NCI-H1048 (cell line): ENCODE measurements around the gene SRSF5.

Experiments used
- DNase-seq: peaks from one replicate; lab custom pipeline; 2025; lab: John Stamatoyannopoulos, UW

Gene SRSF5

DNA sequence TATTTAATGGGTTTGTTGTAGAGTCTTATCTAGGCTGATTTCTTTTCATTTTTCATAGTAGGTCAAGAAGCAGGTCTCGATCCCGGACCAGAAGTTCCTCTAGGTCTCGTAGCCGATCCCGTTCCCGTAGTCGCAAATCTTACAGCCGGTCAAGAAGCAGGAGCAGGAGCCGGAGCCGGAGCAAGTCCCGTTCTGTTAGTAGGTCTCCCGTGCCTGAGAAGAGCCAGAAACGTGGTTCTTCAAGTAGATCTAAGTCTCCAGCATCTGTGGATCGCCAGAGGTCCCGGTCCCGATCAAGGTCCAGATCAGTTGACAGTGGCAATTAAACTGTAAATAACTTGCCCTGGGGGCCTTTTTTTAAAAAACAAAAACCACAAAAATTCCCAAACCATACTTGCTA is 4.2 kb downstream of the SRSF5 start:
- DNase-seq, result no peak

DNA sequence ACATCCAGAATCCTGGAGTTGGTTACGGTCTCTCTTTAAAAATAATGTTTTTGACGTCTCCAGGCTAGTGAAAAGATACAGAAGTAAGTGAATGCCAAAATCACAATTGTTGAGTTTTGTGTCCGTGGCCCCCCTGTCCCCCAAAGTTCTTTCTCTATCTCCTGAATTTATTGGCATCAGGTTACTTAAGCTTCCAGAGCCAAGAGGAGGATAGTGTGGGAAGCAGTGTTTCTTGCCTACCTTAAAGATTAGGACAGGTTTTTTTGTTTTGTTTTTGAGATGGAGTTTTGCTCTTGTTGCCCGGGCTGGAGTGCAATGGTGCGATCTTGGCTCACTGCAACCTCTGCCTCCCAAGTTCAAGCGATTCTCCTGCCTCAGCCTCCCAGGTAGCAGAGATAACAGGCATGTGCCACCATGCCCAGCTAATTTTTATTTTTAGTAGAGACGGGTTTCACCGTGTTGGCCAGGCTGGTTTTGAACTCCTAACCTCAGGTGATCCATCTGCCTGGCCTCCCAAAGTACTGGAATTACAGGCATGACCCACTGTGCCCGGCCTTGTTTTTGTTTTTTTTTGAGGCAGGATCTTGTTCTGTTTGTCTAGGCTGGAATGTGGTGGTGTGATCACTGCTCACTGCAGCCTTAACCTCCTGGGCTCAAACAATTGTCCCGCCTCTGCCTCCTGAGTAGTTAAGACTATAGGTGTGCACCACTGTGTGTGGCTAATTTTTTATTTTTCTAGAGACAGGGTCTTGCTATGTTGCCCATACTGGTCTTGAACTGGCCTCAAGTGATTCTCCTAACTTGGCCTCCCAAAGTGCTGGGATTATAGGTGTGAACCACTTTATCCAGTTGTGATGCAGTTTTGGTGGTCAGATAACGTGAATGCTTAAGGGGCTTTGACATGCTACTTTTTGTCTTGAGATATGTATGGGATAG is 5.4 kb downstream of the SRSF5 start:
- no peak for DNase-seq

DNA sequence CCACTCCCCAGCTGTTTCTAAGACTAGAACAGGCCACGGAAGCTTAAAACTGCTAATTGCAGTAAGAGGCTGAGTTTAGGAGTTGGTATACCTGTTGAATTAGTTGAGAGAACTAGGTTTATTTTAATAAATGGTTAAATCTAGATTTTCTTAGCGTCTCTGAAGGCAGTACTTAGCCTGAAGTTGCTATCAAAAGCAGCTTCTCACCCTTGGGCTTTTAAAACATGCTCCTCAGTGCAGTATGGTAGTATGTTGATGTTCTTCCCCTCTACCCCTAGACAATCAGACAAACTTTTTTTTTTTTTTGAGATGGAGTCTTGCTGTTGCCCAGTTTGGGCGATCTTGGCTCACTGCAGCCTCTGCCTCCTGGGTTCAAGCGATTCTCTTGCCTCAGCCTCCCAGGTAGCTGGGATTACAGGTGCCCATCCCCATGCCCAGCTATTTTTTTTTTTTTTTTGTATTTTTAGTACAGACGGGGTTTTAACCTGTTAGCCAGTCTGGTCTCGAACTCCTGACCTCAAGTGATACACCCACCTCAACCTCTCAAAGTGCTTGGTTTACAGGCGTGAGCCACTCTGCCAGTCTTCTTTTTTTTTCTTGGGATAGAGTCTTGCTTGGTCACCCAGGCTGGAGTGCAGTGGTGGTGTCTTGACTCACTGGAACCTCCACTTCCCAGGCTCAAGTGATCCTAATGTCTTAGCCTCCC is 6.8 kb downstream of the SRSF5 start:
- DNase-seq, result no peak

- DNase-seq, result no peak
Measured at GRCh38 chr14:69775012-69775411, 8.1 kb downstream of the SRSF5 start.

GRCh38 chr14:69776875-69777453 is 10.0 kb downstream of the SRSF5 start:
- DNase-seq, result no peak

- DNase-seq, result no peak
Measured at GRCh38 chr14:69779088-69779487, 12.1 kb downstream of the SRSF5 start.

DNA sequence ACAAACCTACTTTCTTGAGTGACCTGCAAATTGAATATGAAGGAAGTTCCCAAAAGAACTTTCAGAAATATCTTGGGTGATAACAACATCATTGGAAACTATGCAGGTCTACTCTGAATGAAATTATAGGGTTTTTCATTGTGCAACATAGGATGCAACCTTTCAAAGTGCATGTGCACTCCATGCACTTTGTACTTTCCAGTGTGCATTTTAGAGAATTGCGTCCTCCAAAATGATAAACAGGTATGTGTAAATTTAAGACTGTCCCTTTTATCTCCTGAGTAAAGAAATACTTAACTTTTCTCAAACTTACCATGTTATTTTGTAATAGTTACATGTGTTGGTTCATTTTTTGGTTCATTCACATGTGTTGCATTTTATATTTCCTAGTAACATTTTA is 13.2 kb downstream of the SRSF5 start:
- no peak for DNase-seq

DNA sequence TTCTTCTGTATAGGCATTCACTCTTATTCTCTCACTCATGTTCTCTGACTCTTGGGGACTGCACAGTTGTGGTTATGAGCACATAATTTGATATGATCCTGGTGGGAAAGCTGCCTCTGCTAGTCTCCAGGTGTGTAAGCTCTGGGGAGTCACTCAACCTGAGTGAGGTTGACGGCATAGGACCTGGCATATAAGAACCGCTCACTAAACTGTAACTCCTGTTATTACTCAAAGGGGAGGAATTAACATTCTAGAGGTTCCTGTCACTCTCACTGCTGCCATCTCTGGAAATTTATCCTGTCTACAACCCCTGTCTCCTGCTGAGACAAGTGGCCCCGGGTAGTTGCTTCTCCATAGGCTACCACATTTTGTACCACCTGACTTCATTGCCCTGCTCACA is 14.0 kb downstream of the SRSF5 start:
- DNase-seq, result no peak

DNA sequence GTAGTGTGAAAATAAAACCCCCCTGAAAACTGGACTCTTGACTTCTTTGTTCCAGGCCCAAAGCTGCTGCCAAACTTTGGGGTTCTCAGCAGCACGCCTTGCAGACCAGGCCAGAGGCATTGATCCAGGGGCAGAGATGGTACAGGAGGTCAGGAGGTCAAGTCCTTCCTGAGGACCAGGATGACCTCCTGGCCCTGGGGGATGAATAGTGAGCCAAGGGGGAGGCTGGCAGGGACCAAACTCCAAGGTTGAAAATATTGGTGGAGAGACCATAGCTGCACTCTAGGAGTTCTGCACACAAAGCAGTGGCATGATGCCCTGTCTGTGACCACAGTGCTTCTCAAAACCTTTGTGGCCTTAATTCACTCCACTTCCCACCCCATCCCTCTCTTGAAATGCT is 18.0 kb downstream of the SRSF5 start:
- no peak for DNase-seq

GRCh38 chr14:69786603-69787002 is 19.7 kb downstream of the SRSF5 start:
- no peak for DNase-seq

- no peak for DNase-seq
Measured at GRCh38 chr14:69789118-69789640, 22.2 kb downstream of the SRSF5 start.

GRCh38 chr14:69792887-69793421 is 26.0 kb downstream of the SRSF5 start:
- no peak for DNase-seq

DNA sequence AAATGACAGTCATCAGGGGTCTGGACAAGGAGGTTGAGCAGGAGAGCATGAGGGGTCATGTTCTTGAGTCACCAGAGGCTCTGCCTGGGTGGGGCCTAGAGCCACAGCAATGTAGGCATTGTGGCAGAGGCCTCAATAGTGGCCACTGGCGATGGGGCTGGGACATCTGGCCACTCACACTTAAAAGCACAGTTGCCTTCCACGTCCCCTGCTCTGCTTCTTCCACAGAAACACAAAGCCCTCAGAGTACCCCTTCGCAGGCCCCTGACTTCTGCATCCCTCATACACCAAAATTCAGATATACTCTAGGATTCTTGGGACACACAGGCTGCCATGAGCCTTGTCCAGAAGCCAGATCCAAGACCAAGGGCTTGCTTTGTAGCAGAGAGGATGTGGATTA is 27.8 kb downstream of the SRSF5 start:
- no peak for DNase-seq

- DNase-seq, result no peak
Measured at GRCh38 chr14:69795691-69796090, 28.7 kb downstream of the SRSF5 start.

GRCh38 chr14:69796797-69797500 is 30.0 kb downstream of the SRSF5 start, which contains the start of gene SLC10A1:
TSS of gene SLC10A1 (minus strand) at chr14:69797241. CDS start at chr14:69797155, 86 bp downstream.
- DNase-seq, result no peak

- no peak for DNase-seq
Measured at GRCh38 chr14:69797573-69798338, 30.8 kb downstream of the SRSF5 start.

- no peak for DNase-seq
Measured at GRCh38 chr14:69798339-69798735, 31.4 kb downstream of the SRSF5 start.

- no peak for DNase-seq
Measured at GRCh38 chr14:69803753-69804152, 36.8 kb downstream of the SRSF5 start.

- no peak for DNase-seq
Measured at GRCh38 chr14:69804902-69805301, 38.0 kb downstream of the SRSF5 start.

DNA sequence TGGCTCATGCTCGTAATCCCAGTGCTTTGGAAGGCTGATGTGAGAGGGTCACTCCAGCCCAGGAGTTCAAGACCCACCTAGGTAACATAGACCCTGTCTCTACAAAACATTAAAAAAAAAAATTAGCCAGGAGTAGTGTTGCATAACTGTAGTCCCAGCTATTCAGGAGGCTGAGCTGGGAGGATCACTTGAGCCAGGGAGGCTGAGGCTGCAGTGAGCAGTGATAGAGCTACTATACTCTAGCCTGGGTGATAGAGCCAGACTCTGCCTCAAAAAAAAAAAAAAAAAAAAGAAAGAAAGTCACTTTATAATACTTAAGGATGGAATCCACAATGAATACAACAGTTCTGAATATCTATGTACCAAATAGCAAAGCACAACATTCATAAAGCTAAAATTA is 40.2 kb downstream of the SRSF5 start:
- DNase-seq, result no peak
